Measurements from ENCODE around the gene ARID1B. TPM values are rescaled to one million over a fixed set of nuclear protein-coding genes. Genes with fewer than 3 reads are reported as not detected.

Gene ARID1B
- total RNA-seq, 1 donor from 2014 or later: 78.1 TPM

DNA sequence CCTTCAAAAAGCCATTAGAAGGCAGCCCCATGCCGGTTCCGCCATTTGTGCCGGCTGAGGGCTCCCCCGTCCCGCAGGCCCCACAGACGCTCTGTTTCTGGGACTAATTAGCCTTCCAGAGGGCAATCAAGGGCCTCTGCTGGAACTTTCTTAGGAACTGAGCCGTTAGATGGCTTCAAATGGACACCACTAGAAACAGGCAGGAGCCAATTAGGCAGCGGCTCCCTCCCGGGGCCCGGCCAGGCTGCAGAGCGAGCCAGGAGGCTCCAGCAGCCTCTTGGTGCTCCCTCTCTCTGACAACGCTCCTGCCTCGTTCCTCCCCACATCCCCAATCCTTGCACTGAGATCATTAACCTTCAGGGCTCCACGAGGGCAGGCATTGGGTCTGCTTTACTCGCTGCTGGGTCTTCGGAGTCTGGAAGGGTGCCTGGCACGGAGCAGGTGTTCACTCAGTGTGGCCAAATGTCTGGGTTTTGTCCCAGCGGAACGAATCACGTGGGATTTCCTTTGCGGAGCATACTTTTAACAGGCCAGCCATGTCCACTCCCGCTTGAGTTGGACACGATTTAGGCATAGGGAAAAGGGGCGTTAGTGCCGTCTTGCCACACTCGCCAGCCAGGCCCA, 447.9 kb downstream of the ARID1B start:
- Mint-ChIP-seq H3K27ac (ENCODE audit: unreplicated experiment) (no peak overlapping the region), H3K27me3 (ENCODE audit: unreplicated experiment) (no peaks in the 10 kb centered on the region)

DNA sequence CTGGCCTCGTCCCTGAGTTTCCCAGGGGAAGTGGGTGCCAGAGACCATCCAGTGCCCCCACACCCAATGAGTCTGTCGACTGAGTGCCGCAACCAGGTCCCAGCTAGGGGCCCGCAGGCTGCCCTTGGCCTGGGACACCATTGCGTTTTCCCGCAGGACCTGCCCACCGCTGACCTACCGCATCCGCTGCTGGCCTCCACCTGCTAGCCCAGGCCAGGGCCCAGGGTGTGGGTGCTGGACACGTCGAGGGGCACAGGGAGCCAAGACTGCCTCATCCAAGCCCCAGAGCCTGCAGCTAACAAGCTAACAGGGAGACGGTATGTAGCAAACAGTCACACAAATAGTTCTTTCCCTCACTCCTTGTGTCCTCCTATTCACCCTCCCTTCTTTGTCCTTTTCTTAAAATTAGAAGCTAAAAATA, 448.4 kb downstream of the ARID1B start:
- Mint-ChIP-seq H3K4me3 (ENCODE audit: unreplicated experiment) (no peak overlapping the region), H3K36me3 (ENCODE audit: unreplicated experiment) (no peaks in the 10 kb centered on the region), H3K27ac (ENCODE audit: unreplicated experiment) (no peak overlapping the region), H3K4me1 (ENCODE audit: unreplicated experiment) (peaks cover 26% of the 10 kb centered on the region), H3K27me3 (ENCODE audit: unreplicated experiment) (no peaks in the 10 kb centered on the region), H3K9me3 (ENCODE audit: unreplicated experiment) (no peaks in the 10 kb centered on the region)
- TF ChIP-seq, protein P1, sequence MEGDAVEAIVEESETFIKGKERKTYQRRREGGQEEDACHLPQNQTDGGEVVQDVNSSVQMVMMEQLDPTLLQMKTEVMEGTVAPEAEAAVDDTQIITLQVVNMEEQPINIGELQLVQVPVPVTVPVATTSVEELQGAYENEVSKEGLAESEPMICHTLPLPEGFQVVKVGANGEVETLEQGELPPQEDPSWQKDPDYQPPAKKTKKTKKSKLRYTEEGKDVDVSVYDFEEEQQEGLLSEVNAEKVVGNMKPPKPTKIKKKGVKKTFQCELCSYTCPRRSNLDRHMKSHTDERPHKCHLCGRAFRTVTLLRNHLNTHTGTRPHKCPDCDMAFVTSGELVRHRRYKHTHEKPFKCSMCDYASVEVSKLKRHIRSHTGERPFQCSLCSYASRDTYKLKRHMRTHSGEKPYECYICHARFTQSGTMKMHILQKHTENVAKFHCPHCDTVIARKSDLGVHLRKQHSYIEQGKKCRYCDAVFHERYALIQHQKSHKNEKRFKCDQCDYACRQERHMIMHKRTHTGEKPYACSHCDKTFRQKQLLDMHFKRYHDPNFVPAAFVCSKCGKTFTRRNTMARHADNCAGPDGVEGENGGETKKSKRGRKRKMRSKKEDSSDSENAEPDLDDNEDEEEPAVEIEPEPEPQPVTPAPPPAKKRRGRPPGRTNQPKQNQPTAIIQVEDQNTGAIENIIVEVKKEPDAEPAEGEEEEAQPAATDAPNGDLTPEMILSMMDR (IDR thresholded peaks at IDR 0.05): no peak
- DNase-seq (ENCODE audit: extremely low spot score, unreplicated experiment): no peak

More for the DNA sequence above, 447.9 kb downstream of the ARID1B start:
- no peak for DNase-seq (ENCODE audit: extremely low spot score, unreplicated experiment)
- Mint-ChIP-seq H3K36me3 (ENCODE audit: unreplicated experiment) (no peaks in the 10 kb centered on the region), H3K4me1 (ENCODE audit: unreplicated experiment) (peaks cover 30% of the 10 kb centered on the region), H3K9me3 (ENCODE audit: unreplicated experiment) (no peaks in the 10 kb centered on the region), H3K4me3 (ENCODE audit: unreplicated experiment) (no peak overlapping the region)
- TF ChIP-seq, protein P1 (IDR thresholded peaks at IDR 0.05): no peak

DNA sequence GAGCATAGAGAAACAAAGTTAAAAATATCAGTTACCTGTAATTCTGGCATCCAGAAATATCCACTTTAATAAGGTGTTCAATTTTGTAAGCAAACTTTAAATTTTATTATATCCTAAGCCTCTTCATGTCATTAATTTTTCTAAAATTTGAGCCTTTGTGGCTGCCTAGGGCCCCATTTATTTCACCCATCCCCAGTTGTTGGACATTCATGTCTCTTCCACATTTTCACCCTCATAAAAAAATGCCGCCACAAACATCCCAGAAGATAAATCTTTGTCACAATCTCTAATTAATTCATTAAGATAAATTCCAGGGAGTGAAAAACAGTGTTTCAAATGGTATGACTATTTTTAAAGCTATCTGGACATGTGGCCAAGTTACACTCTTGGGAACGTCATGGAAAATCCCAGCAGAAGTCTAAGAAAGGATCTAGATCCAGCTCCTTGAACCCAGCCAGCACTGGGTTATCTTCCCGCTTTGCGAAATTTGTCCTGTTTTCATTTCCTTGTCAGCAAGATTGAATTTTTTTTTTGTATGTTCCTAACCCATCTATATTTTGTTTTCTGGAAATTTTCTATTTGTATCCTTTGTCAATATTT, 448.9 kb downstream of the ARID1B start:
- Mint-ChIP-seq H3K4me1 (ENCODE audit: unreplicated experiment) (peaks cover 20% of the 10 kb centered on the region), H3K36me3 (ENCODE audit: unreplicated experiment) (no peaks in the 10 kb centered on the region), H3K27me3 (ENCODE audit: unreplicated experiment) (no peaks in the 10 kb centered on the region), H3K4me3 (ENCODE audit: unreplicated experiment) (no peak overlapping the region), H3K9me3 (ENCODE audit: unreplicated experiment) (no peaks in the 10 kb centered on the region), H3K27ac (ENCODE audit: unreplicated experiment) (no peak overlapping the region)
- no peak for DNase-seq (ENCODE audit: extremely low spot score, unreplicated experiment)
- TF ChIP-seq, protein P1 (IDR thresholded peaks at IDR 0.05): no peak

DNA sequence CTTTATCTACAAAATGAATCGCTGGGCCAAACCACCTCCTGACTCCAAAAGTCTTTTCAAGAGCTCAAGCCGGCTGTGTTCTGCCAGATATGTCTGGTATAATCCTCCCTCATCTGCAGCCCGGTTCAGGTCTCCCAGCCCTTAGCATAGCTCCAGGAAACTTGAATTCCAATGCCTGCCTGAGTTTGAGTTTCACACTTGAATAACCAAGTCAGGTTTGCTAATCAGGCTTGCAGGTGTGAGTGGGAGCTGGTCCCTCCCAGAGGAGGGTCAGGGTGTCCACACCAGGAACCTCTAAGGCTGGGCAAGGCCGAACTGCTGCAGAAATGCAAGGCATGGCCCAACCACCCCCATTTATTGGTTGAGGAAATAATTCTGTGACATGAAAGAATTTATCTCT, 449.6 kb downstream of the ARID1B start:
- H3K27me3 Mint-ChIP-seq (ENCODE audit: unreplicated experiment): no peaks in the 10 kb centered on the region
- H3K27ac Mint-ChIP-seq (ENCODE audit: unreplicated experiment): no peak overlapping the region
- TF ChIP-seq, protein P1 (IDR thresholded peaks at IDR 0.05): no peak
- no peak overlapping the region for H3K4me3 Mint-ChIP-seq (ENCODE audit: unreplicated experiment)
- peaks cover 15% of the 10 kb centered on the region for H3K4me1 Mint-ChIP-seq (ENCODE audit: unreplicated experiment)
- H3K36me3 Mint-ChIP-seq (ENCODE audit: unreplicated experiment): no peaks in the 10 kb centered on the region
- no peak for DNase-seq (ENCODE audit: extremely low spot score, unreplicated experiment)
- no peaks in the 10 kb centered on the region for H3K9me3 Mint-ChIP-seq (ENCODE audit: unreplicated experiment)

All from osteocyte (in vitro differentiated cells).